T-helper 1 cell treated with Interleukin-12 subunit alpha and Interleukin-12 subunit beta and Interleukin-4 antibody, amounts not matched to agents 30 ng/mL and 1 ng/mL, for 36 hours (primary cell): ENCODE results near the gene WSCD2. TPM values are rescaled to one million over a fixed set of nuclear protein-coding genes. Genes with fewer than 3 reads are reported as not detected.

Experiments
- intact Hi-C: fragments of 100-400 bp; cut with micrococcal nuclease; formaldehyde crosslinking; loops from one replicate; pipeline ENCODE4 v1.15.1; 2024
- total RNA-seq: library from RNA; stranded (reverse); gene quantifications from 2 replicates; pipeline ENCODE4 v1.2.3, GENCODE V29; 2022

WSCD2 gene
- total RNA-seq, 1 donor from 2014 or later, result not detected

DNA sequence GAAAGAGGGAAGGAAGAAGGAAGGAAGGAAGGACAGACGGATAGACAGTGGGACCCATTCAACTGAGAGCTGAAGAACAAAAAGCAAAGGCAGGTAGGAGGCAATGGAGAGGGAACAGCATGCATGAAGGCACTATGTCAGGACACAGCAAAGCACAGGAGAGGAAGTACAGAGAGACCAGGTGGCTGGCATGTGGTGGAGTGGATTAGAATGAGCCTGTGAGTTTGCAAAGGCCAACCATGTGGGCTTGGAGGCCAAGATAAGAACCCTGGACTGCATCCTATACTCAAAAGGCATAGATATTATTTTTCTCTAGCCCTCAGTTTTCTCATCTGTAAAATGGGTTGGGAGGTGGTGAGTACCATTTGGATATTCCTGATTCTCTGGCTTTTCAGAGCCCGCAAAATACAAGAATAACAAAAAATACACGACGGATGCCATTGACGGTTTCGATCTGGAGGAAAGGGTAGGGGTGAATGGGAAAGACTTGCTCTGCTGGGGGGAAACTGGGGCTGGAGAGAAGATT, 102.9 kb downstream of the WSCD2 start:
- intact Hi-C loops, result loop anchor here (5.0 kb wide), 1 partner anchor 280 kb away; no protein-coding TSS in a partner anchor

DNA sequence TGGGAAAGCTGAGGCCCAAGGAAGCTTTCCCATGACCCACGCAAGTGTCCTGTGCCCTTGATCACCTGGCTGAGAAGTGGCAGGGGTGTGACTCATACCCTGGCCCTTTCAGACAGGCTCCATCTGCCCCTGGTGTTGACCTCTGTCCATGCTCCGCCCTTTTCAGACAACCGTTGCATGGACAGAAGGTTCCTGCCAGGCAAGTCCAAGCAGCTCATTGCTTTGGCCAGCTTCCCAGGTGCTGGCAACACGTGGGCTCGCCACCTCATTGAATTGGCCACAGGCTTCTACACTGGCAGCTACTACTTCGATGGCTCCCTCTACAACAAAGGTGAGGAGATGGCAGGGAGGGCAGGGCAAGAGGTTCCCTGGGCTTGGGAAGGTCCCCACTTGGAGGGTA, 103.5 kb downstream of the WSCD2 start:
- intact Hi-C loops, result loop anchor here (5.0 kb wide), 1 partner anchor 280 kb away; no protein-coding TSS in a partner anchor

DNA sequence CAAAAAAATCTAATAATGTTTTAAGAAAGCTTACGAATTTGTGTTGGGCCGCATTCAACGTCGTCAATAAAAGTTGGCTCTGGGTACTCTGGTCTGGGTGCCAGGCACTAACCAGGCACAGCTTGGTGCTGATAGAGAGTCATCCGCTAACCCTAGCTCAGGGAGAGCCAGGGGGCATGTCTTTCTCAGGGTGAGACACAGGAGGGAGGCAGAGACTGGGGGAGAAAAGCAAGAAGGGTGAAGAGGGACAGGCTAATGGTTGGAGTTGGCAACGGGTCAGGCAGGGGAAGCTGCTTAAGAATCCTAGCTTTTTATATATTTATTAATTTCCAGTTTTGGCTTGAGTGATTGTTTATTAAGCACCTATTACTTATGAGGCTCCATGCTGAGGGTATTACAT, 105.1 kb downstream of the WSCD2 start:
- intact Hi-C loops, result loop anchor here (5.0 kb wide), 1 partner anchor 278 kb away; no protein-coding TSS in a partner anchor

DNA sequence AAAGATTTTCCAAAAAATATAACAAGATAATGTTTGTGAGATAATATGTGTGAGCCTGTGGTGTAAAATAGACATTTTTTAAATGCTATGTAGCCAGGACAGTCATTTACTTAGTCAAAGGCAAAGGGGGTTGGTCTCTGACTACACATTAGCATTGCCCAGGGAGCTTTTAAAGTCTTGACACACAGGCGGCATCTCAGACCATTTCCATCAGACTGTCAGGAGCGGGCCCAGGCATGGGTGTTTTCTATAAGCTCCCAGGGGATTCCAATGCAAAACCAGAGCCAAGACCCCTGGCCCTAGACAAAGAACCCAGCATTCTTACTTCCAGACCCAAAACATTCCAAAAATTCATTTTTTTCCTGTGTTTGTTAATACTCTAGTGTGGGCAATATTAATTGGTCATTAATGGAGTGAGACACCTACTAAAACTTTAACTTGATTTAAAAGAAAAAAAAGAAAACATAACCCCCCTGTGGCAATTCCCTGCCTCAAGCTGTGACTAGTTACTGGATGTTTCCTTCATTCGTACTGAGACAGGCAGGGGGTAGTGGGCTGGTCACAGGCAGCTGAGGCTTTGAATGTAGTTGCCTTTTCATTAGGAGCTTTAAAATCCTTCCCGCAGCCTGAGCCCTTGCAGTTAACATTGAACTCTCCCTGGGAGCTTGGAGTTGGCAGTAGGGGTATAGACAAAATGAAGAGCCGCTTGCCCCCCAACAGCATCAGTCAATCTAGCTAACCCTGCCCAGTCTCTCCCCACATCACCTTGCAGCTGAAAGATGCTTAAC, 106.3 kb downstream of the WSCD2 start:
- intact Hi-C loops, result no loop called here

DNA sequence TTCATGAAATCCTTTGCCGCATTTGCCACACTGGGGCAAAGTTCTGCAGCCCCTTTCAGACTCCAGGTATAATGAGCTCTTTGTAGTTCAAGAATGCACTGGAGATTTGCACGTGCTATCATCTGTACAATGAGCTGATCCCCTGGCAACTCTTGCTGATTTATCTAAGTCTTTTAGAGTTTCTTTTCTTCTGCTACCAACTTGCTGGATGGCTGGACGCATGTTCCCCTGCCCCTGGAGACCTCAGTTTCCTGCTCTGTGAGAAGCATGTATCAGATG, 106.8 kb downstream of the WSCD2 start:
- intact Hi-C loops, result no loop called here

DNA sequence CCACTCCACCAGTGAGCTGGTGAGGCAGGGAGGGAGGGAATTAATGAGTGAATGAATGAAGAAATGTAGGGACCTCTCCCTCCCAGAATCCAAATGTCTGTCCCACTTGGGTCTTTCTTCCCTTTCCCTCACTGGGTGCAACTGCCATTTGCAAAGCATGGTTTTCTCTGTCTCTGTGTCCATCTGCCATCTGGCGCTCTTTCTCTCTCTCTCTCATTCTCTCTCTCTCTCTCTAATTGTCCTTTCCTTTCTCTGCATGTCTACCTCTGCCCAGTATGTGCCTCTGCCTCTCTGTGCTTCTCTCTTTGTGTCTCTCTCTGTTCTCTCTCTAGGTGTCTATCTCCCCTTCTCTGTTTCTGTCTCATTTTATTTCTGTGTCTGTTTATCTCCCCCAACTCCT, 107.3 kb downstream of the WSCD2 start:
- intact Hi-C loops, result no loop called here

DNA sequence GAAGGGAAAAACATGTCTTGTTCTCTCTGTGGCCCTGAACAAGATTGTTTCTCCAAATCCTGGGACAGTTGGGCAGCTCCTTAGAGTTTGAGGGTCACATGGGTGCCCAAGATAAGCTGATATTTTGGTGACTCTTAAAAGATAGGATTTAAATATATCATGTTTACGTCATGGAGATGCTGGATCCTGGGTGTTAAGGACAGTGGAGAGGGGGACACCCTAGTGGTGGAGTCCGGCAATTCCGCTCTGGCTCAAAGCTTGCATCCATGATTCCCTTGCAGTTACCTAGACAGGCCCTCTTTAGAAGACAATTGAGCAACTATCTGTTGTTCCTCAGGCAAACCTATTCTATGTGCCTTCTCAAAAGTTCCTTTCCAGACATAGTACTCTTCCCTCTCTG, 108.2 kb downstream of the WSCD2 start:
- intact Hi-C loops, result no loop called here

DNA sequence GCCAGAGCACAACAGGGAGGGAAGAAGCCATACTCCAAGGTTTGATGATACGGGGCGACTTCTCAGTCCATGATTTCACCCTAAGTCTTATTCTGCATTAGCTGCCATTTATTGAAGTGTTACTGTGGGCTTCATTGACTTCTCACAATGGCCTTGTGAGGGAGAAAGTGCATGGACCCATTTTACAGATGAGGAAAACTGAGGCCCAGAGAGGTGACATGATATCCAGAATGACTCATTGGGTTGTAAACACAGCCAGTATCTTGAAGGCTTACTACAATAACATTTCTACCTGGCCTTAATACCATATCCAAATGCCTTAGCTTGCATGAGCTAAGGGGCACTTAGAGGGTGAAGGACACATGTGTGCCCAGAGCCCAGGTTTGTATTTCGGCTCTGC, 109.4 kb downstream of the WSCD2 start:
- intact Hi-C loops, result no loop called here

DNA sequence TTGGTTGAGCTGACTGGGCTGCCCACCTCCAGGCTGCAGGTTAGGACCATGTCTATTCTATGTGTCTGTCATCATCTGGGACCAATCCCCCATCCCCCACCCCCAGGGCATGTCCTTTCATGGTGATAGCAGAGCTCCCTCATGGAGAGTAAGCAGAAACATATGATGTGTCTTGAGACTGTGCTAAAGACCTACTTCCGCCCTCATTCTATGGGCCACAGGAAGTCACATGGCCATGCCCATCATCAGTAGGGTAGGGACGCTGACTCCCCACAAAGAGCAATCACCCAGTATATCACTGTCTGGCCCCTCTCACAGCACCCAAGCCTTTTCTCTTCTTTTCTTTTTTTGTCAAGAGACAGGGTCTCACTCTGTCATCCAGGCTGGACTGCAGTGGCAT, 110.3 kb downstream of the WSCD2 start:
- intact Hi-C loops, result no loop called here

DNA sequence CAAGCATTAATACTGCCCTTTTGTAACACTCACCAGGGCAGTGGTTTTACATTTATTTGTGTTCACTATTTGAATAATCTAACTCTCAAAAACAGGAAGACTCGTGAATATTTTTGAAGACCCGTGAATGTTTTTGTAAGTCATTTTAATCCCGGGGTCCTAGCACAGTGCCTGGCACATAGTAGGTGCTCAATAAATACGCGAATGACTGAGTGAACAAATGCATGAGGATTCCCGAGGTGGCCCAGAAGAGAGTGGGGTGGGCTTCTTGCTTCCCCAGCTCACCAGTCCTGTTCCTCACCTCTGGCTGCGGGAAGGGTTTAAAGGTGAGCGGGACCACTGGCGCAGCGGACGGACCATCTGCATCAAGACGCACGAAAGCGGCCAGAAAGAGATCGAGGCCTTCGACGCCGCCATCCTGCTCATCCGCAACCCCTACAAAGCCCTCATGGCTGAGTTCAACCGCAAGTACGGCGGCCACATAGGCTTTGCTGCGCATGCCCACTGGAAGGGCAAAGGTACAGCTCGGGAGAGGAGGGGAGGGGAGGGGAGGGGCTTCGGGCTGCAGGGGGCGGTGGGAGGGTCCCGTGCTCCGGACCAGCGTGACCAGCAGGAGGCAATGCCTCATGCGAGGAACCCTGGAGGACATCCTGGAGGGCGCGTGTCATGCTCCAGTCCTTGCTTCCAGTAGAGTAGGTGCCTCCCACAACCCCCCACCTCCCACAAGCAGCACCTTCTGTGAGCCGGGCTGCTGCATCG, 111.1 kb downstream of the WSCD2 start:
- intact Hi-C loops, result no loop called here

DNA sequence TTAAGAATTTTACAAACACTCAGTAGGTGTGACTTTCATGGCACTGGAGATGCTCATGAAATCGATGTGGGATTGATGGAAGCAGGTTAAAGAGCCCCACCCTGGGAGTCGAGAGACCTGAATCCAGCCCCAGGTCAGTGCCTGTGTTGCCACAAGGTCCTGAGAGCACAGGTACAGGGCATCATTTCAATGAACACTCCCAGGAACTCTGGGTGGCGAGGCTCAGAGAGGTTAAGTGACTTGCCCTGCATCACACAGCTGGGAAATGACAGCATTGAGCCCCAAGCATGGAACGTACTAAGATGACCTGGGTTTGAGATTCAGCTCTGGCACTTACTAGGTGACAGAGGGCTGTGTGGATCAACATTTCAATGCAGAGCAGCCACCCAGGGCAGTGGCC, 111.8 kb downstream of the WSCD2 start:
- intact Hi-C loops, result no loop called here

DNA sequence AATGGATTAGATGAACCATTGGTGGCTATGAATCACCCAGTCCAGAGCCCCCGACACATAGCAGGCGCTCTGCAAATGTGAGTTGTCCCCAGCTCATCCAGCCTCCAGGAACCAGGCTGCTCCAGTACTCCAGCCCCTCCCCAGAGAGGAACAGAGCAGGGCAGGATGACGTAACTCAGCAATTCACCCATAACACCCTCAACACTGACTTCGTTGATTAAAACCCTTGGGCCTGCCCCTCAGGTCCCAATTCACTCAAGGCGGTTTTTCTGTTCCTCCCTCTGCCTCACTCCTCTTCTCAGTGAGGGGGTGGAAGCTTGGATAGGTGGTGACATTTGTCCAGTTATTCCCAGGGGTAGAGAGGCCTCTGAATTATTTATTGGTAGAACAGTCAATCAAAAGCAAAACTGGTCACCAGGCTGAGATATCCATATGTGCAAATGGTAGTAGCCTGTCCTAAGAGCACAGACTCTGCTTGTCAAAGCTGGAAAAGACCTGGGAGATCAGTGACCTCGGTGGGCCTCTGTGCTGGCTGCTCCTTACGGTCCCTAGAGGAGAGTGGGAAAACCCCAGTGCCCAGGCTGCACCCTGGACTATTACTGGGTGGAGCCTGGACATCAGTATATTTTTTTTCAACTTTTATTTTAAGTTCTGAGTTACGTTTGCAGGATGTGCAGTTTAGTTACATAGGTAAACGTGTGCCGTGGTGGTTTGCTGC, 113.1 kb downstream of the WSCD2 start:
- intact Hi-C loops, result no loop called here

DNA sequence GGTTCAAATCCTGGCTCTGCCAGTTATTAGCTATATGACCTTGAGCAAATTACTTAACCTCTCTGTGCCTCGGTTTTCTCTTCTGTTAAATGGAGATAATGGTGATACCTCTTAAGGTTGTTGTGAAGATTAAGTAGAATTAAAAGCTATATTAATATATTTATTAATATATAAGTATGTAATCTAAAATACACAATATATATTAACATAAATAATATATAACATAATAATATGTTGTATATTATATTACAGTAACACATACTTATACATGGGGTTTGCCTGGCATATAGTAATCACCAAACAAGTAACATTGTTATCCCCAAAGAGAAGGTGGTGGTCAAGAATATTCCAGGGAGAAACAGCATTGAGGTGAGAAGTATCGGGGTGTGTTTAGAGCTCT, 118.0 kb downstream of the WSCD2 start:
- intact Hi-C loops, result no loop called here

DNA sequence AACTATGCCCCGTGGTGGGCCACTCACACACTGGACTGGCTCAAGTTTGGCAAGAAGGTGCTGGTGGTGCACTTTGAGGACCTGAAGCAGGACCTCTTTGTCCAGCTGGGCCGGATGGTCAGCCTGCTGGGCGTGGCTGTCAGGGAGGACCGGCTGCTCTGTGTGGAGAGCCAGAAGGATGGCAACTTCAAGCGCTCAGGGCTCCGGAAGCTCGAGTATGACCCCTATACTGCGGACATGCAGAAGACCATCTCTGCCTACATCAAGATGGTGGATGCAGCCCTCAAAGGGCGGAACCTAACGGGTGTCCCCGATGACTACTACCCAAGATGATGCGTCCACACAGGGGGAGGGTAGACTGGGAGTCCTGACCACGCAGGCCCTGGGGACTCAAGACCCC, 118.9 kb downstream of the WSCD2 start:
- intact Hi-C loops, result no loop called here

DNA sequence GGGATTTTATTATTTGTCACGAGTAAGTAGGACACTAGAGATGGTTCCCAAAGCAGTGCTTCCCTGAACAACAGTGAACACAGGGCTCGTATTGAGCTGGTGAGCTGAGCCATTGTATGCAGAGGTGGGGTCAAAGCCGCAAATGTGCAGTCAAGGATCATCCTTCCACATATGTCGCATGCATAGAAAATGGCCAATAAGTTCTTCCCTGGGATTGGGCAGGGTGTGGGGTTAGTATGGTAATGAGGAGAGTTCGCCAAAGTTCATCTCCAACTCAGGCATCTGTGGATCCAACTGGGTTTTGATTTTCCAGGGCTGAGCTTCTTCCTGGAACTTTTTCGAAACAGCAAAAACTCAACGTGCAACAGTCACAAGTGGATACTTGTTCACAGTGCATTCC, 123.4 kb downstream of the WSCD2 start:
- intact Hi-C loops, result no loop called here

DNA sequence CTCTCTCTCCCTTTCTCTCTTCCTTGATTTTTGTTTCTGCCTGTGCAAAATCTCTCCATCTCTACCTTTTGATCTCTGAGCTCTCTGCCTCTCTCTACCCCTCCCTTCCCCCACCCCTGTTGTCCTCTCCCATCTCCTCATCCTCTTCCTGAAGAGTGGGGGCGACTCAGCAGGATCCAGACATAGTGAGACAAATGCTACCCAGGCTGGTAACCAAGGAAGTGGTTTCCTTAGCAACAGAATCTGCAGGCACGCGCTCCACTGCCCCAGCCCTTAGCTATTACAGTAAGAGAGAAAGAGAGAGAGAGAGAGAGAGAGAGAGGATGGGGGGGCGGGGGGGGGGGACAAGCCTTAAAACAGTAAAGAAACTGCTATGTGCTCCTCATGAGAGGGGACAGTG, 124.5 kb downstream of the WSCD2 start:
- intact Hi-C loops, result no loop called here

DNA sequence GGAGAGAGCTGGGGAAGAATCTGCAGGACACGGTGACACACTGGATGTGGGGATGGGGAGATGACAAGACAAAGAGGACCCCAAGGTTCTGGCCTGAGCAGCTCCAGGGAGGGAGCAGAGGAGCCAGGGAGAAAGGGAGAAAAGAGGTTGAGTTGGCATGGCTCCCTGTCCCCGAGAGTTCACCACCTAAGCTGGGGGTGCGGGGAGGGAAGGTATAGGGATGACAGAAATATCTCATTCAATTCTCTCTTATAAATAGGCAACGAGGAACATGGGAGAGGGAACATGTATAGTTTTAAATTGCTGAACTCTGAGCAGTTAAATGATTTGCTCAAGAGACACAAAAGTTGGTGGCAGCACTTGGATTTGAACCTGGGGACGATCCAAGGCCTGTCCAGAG, 124.9 kb downstream of the WSCD2 start:
- intact Hi-C loops, result no loop called here

DNA sequence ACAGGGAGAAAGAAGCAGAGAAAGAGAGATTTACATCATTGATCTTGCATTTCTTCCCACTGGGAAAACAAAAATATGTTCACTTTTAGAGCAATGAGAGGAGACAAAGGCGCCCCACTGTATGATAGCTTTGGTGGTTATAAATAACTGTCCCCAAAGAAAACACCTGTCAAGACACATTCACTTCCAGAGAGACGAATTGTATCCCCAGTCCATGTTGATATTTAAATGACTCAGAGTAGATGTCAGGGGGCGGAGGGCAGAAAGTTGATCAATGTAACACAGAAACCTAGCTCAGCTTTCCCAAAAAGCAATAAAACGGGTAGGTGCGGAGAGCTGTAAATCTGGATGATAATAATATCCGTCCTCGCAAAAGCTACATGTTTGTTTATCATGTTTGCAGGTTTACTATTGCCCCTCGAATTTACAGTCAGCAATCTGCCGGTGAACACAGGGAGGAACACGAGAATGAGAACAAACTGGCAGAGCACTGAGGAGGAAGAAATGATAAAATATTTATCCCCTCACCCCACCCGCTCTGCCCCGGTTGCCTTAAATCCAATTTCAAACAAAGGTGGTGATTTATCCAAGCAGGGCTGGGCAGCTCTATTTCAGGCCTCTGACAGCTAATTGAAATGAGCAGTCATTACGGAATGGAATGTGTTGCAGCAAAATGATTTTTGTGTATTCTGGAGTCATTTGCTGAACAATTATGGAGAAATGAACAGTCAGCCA, 125.6 kb downstream of the WSCD2 start:
- intact Hi-C loops, result no loop called here

DNA sequence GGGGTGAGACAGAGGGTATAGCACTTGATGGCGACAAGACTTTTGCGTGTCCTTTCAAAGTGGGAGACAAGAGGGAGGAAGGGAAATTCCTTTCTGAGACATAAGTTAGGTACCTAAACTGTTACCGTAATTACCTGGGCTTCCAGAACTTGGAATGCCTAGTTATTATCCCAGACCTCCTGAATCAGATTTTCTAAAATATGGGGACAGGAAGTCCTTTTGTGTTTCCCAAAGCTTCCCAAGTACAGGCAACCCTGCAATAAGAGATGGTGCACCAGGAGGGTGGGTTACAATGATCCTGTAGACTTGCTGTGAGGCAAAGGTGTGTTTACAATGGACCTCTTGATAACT, 126.1 kb downstream of the WSCD2 start:
- intact Hi-C loops, result no loop called here

DNA sequence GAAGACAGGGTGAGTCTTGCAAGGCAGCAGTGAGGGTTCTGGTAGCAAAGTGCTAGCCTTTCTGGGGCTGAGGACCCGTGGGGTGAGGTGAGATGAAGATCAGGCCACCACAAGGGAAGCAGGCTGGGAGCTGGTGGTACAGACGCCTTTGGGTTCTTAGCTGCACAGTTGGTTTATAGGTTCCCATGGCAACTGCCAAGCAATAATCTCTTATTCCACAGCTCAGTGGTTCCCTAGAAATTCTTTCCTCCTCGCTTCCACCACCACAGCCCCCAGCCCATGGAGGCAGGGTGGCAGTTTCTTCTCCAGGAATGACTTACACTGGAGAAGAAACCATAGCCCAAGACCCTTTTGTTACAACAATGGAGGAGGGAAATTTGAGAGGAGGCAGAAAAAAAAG, 127.9 kb downstream of the WSCD2 start:
- intact Hi-C loops, result no loop called here

DNA sequence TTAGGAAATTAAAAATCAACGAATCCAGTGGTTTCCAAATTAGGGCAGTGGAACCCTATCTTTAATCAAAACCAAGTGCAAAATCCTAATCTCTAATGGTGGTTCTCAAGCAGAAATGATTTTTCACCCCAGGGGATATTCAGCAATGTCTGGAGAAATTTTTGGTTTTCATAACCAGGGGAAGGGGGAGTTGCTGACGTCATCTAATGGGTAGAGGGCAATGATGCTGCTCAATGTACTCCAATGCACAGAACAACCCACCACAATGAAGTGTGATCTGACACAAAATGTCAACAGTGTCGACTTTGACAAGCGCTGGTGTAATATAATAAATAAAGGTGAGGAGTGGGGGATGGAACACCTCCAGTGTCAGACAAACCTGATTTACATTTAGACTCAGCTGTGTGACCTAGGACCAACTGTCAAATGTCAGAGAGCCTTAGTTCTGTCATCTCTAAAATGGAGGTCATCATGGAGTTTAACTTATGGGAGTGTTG, 128.6 kb downstream of the WSCD2 start:
- intact Hi-C loops, result no loop called here
